Stimulated activated CD8-positive, alpha-beta memory T cell treated with anti-CD3 and anti-CD28 coated beads, Interleukin-2, amount 100 ng/mL, for 1 hour (primary cell): ENCODE measurements around the gene RPH3AL.
"Not testable (repeated sequence)": the region's sequence is repeated elsewhere in the genome, so short reads cannot be mapped to it uniquely, and the experiment has no call there.

Source experiments
- DNase-seq, 2 donors: peaks; one replicate each; pipeline ENCODE4 v3.0.0-alpha.2; 2020; ENCODE audit warnings: low read depth in 2 of 2

The RPH3AL gene

DNA sequence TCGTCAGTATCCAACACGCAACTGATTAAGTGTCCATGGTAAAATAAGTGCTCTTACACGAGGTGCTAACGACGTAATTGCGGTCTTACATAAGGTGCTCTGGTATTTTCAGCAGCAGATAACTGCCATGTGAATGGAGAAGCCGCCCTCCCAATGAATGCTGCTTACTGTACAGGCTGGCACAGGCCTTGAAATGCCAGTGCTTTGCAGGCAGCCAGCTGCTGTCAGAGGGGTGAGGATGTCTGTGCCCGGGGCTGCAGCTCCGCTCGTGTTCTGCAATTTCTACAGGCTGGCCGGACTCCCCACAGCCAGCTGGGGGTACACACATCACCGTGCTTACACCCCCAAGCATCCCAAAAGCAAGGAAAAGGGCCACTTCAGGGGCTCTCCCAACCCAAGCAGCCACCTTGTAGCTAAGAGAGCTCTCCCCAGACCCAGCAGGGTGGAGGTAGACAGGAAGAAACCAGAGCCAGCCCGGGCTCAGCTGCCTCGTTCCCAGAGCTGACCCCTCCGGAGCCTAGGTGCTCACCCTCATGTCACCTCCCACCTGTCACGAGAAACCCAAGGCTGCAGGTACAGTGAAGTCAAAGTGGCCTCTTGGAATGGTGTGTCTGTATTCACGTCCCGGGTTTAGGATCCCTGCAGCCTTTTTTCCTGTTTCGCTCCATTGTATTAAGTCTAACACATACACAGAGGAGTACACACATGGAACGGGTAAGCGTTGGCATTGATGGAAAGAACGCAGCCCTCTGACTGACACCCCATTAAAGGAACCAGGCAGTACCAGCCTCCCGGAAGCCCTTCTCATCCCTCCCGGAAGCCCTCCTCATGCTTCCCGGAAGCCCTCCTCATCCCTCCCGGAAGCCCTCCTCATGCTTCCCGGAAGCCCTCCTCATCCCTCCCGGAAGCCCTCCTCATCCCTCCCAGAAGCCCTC is 27.2 kb upstream of the RPH3AL start:
- DNase-seq: no peak

DNA sequence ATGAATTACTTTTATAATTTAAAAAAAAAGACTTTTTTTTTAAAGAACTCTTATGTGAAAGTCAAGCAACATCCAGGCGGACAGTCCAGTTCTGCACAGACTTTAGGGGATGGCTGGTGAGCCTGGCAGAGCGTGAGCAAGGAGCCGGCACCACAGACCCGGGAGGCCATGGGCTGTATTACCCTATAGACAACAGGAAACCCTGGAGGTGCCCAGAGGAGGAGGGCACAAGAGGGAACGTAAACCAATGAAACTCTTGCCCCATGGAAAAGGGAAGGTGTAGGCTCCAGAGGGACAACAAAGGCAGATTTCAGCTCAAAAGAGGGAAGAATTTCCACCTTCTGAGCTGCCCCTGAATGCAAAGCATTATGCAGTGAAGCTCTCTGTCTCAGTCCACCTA is 25.5 kb upstream of the RPH3AL start:
- DNase-seq: no peak

DNA sequence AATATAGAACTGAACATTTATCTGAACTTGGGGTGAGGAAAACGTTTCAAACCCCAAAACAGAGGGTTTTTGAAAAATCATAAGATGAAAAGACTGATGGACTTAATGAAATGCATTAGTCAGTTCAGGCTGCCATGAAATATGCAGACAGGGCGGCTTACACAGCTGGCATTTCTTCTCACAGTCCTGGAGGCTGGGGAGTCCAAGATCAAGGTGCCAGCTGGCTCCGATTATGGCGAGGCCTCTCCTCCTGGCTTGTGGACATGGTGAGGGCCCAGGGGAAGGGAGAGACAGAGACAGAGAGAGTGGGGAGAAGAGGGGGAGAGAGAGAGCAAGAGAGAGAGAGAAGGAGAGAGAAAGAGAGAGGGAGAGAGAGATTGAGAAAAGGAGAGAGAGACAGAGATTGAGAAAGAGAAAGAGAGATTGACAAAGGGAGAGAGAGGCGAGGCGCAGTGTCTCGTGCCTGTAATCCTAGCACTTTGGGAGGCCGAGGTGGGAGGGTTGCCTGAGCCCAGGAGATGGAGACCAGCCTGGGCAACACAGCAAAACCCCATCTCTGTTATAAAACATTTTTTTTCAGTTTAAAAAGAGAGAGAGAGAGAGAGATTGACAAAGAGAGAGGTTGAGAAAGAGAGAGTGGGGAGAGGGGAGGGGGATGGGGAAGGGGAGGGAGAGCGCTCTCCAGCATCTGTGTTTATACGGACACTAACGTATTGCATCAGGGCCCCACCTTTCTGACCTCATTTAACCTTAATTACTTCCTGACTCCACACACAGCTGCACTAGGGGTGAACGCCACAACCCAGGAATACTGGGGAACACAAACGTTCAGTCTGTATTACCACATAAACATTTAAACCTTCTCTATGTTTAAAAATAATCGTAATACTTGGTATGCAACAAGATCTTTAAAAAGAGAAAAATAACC is 24.6 kb upstream of the RPH3AL start:
- no peak for DNase-seq

DNA sequence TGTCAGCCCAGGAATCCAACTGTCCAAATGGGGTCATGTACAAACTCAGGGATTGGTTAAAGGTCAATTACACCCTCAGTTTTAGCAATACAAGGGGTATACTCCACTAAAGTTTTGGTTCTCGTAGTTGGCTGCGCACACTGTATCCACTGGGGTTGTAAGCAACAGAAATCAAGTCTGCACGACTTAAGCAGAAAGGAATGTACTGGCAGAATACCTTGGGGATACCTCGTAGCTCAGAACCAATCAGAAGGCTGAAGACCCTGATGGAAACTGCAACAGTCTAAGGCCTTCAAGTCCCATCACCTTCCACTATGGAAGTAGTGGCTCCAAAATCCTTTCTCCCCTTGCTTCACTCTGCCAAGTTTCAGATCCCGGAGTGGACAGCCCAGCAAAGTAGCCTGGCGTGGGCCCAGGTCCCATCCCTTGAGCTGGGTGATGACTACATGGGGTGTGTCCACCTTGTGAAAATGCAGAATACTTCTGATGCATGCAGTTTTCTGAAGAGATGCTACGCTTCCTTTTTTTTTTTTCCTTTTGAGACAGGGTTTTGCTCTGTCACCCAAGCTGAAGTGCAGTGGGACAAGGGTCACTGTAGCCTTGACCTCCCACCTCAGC is 21.1 kb upstream of the RPH3AL start:
- DNase-seq: no peak

DNA sequence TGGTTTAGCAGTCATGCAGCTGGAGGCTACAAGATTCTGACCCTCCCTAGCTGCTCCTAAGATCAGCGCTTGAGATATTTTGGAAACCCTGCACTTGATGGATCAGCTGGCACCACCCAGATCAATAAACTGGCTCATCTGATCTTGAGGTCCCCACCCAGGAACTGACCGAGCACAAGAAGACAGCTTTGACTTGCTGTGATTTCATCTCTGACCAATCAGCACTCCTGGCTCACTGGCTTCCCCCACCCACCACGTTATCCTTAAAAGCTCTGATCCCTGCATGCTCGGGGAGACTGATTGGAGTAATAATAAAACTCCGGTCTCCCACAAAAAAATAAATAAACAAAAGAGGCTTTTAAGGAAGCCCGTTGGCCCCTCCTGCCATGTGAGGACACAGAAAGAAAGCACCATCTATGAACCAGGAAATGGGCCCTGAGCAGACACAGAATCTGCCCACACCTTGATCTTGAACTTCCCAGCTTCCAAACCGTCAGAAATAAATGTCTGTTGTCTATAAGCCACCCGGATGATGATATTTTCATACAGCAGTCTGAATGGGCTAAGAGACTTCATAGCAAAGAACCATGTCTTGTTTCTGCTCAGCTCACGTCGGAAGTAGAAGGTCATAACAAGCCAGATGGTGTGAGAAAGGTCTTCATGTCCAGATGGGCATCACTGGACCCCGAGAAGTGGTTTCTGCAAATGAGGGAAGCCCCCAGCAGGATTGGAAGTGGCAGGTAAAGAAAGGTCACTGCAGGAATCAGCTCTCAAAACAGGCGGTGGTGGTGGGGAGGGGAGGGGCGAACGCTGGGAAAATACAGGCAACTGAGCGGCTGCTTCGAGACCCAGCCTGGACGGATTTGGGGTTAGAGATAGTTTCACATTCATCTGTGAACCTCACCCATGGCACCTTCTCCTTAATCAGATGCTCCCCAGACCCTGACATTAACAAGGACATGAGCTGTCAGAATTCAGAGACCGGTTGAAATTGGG is 19.8 kb upstream of the RPH3AL start:
- DNase-seq: no peak

DNA sequence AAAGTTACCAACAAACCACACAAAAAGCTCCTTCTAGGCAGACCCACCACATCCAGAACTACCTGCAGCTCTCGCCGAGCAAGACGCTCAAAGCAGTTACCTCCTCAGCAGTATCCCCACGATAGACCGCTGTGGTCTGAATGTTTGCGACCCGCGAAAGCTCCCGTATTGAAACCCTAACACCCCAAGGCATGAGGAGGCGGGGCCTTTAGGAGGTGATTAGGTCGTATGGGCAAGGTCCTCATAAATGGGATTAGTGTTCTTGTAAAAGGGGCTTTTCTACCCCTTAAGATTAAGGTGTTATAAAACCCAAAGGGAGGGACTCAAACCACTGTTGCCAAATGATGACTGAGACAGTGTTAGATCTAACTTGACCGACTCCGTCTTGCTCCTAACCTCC is 19.0 kb upstream of the RPH3AL start:
- no peak for DNase-seq

DNA sequence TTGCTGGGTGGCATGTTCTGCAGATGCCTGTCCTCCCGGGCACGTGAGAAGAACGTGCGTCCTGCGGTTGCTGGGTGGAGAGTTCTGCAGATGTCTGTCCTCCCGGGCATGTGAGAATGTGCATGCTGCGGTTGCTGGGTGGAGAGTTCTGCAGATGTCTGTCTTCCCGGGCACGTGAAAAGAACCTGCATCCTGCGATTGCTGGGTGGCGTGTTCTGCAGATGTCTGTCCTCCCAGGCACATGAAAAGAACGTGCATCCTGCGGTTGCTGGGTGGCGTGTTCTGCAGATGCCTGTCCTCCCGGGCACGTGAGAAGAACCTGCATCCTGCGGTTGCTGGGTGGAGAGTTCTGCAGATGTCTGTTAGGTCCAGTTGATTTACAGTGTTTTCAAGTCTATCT is 15.0 kb upstream of the RPH3AL start:
- not testable (repeated sequence) for DNase-seq

DNA sequence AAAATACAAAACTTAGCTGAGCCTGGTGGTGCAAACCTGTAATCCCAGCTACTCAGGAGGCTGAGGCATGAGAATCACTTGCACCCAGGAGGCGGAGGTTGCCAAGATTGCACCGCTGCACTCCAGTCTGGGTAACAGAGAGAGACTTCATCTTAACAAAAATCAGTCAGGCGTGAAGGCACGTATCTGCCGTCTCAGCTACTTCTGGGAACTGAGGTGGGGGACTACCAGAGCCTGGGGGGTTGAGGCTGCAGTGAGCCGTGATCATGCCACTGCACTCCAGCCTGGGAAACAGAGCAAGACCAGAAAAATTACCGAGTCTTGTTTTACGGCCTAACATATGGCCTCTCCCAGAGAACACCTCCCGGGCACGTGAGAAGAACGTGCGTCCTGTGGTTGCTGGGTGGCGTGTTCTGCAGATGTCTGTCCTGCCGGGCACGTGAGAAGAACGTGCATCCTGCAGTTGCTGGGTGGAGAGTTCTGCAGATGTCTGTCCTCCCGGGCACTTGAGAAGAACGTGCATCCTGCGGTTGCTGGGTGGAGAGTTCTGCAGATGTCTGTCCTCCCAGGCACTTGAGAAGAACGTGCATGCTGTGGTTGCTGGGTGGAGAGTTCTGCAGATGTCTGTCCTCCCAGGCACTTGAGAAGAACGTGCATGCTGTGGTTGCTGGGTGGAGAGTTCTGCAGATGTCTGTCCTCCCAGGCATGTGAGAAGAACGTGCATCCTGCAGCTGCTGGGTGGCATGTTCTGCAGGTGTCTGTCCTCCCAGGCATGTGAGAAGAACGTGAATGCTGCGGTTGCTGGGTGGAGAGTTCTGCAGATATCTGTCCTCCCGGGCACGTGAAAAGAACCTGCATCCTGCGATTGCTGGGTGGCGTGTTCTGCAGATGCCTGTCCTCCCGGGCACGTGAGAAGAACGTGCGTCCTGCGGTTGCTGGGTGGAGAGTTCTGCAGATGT is 14.3 kb upstream of the RPH3AL start:
- not testable (repeated sequence) for DNase-seq

DNA sequence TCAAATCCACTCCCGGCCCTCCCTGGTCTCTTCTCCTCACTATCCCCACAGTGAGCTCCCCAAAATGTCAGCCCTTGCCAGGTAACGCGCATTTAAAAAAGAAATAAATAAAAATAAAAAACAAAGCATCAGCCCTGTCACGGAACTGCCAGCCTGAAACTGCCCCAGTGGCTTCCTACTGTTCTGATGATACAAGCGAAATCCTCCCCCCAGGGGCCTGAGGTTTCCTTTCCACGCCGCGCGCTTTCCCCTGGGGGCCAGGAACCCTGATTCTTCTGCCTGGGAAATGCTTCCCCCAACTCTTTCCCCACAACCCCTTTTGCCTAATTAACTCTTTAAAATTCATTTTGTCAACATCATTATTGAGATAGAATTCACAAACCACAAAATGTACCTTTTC is 12.2 kb upstream of the RPH3AL start:
- DNase-seq: no peak

DNA sequence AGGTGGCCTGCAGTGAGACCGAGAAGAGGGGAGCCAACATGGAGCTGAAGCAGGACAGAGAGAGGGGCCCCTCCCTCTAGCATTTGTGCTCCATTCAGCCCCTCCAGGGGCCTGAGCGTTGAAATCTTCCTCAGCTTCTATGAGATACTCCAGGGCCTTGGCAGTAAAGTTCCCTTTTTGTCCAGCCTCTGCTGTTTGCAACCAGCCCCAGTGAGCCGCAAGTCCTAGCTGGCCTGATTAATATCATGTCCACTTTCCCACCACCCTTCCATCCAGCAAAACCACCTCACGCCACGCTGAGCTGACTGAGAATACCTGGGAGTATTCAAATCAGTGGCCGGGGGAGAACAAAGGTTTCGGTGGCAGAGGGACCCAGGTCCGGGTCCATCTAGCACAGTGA is 11.7 kb upstream of the RPH3AL start:
- DNase-seq: no peak

DNA sequence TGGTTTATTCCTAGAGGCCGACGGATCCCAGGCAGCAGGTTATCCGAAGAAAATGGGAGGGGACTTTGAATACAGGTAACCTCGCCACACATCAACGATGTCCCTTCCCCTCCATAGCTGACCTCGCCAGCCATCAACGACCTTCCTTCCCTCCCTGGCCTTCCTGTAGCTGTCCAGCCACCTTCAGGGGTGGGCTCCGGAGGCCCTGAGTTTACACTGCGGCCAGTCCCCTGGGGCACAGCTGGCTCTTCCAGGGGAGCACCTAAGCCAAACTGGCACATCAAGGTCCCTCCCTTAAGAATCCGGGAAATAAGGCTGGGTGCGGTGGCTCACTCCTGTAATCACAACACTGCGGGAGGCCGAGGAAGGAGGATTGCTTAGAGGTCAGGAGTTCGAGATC is 10.1 kb upstream of the RPH3AL start:
- no peak for DNase-seq

DNA sequence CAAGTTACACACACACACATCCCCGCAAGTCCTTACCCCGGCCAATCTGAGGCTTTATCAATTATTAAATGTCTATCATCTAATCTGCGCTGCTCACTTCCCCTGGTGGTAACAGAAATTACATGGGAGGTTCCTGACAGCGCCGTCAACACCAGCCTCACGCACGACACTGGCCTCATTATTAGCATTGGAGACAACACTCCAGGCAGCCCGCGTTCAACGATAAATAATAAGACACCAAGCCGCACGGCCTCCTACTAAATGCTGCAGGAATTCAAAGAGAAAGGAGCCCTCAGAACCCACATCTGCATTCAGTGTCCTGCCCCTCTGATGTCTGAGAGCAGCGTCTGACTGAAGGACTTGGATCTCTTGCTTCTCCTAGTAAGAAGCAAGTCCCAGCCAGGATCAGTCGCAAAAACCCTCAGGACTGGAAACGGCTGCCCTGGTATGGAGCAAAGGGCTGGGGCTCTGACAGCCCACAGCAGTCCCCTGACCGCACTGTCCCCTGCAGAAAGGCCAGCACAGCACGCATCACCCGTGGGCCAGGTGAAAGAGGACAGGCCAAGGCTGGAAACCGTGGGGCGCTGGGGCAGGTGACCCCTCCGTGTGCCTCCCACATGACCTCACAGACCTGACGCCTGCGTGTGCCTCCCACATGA is 7.6 kb upstream of the RPH3AL start:
- DNase-seq: no peak

DNA sequence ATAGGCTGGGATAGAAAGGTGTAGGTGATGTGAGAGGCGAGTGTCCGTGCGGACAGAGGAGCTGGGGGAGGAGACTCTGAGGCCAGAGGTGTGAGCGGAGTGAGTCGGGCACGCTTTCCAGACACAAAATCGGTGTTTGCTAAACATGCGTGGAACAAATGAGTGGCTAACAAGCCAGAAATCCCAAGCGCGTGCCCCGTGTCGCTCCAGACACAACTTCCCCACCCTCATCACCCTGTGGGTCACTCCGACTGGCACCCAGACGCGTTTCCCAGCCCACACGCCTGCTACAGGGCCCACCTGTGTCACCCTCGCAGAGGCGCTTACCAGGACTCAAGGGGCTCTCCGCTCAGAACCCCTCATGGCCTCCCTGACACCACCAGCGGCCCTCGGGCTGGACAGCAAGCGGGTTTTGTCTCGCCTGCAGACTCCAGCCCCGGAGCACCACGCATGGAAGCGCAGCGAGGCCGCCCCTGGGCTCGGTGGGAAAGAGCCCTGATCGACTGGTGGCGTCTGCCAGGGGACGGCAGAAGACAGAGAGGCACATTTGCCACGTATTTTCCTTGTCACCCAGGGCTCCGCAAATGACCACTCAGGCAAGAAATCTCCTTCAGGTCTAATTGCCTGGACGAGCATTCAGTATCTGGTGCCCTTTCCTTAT is 6.0 kb upstream of the RPH3AL start:
- DNase-seq: no peak

DNA sequence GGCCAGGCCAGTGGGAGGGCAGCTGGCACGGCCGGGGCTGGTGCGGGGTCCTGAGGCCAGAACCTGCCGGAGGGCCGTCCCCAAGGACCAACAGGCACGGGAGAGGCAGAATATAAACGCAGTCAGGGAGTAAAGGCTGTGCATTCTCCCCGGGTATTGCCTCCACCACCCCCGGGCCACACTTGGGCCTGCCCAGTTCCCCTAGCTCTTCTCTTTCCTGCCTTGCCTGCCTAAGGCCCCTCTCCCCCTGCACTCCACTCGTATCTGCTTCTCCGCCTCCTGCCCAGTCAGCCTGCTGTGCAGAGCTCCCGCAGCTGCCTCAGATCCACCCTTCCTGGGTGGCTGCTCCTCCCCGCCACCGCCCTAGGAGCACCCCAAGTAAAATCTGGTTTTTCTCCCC is 5.0 kb upstream of the RPH3AL start:
- DNase-seq: no peak

DNA sequence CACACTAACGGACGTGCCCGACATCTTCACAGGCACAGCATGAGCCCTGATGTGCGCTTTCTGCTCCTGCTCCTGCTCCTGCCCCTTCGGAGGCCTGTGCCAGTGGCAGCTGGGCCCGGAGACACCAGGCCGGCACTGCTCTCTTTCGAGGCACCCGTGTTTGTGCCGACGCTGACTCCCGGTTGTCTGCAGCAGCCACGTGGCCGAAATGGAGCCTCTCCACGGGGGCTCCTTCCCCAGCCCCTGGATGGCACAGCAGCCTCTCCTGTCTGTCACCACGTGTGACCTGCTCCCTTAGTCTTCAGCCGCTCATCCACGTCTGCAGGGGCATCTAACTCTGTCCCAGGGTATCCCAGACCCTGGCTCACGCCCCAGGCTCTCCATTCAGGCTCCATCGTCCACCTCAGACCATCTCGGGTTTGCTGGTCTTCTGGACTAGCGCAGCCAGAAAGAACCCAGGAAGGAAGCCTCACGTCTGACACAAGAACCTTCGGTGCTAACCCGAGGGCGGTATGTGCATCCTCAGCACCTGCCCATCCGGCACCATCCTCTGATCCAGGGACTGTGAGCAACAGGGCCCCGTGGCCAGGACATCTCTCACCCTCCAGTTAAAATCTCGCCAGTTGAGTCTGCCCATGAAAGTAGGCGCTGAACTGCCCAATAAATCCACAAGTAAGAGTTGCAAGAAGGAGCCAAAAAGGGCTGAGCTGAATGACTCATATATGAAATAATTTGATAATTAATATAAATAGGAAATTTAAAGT is 4.2 kb upstream of the RPH3AL start:
- no peak for DNase-seq

DNA sequence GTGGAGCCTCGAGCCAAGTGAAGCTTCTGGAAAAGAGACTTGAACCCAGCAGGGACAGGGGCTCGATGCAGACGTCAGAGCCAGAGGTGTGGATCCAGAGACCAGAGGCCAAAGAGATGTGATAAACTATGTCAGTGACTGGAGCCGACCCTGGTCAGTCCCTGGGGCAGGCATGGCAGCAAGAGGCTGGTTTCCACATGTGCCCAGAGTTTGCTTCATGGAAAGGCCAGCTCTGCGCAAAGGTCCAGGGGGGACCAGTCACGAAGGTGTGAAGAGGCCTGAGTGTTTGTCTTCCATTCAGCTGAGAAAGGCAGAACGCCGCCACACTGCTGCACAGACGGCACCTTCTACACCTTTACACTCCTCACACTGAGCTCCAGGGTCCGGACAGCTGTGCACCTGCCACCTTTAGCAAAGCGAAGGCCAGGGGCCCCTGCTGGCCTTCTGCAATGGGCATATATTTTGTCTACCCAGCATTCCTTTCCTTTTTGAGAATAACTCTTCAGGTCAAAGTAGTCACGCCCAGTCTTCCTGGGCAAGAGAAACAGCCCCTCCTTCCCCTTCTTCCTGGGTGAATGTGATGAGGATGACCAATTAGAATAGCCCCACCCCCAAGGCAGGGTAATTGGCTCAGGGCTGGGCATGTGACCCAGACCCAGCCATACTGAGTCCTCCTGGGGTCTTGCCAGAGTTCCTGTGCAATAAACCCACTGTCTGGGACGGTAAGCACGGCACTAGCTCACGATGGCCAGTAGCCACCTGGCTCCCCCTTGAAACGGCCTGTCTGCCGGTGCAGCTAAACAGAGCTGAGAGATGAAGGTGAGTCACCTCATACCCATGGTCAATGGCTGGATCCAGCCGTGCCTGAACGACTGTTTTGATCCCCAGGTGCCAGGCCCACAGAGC is 2.3 kb upstream of the RPH3AL start:
- no peak for DNase-seq

DNA sequence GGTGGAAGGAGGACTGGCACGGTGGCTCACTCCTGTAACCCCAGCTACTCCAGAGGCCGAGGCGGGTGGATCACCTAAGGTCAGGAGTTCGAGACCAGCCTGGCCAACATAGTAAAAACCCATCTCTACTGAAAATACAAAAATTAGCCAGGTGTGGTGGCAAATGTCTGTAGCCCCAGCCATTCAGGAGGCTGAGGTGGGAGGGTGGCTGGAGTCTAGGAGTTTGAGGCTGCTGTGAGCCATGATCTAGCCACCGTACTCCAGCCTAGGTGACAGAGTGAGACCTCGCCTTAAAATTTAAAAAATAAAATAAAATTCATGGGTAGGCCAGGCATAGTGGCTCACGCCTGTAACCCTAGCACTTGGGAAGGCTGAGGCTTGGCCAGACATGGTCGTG is 1.2 kb upstream of the RPH3AL start:
- no peak for DNase-seq
